ENCODE results near the gene RCN1.
"Not testable (repeated sequence)": the region's sequence is repeated elsewhere in the genome, so short reads cannot be mapped to it uniquely, and the experiment has no call there.

DNA sequence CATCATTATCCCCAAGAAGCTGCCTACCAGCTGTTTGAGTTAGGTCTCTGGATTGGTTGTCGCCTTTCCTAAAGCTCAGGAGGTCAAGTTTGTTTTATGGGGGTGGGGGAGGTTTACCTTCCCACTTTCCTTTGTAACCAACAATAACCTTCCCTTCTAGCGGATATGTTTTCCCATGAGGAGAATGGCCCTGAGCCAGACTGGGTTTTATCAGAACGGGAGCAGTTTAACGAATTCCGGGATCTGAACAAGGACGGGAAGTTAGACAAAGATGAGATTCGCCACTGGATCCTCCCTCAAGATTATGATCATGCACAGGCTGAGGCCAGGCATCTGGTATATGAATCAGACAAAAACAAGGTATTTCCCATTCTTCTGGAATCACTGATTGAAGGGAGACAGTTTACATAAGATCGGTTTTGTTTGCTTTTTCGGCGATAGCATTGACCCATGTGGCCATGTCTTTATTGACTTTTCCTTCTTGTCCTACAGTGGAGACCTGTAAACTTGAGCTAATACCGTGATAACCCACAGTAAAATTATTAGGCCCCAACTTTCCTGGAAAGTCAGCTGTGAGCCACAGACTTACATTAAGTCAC, 12.3 kb downstream of the RCN1 start:
- not testable (repeated sequence) for TF ChIP-seq GLI4 (tag by site-specific recombination; IDR thresholded peaks at IDR 0.05); YY1 (tag by site-specific recombination; IDR thresholded peaks at IDR 0.05); ZNF660 (tag by site-specific recombination; IDR thresholded peaks at IDR 0.05); ZNF777 (tag by site-specific recombination; IDR thresholded peaks at IDR 0.05; ENCODE audit: borderline replicate concordance); ZNF214 (tag by site-specific recombination; IDR thresholded peaks at IDR 0.05; ENCODE audit: borderline replicate concordance); SP2 (tag by site-specific recombination; IDR thresholded peaks at IDR 0.05)
- TF ChIP-seq, protein P1, sequence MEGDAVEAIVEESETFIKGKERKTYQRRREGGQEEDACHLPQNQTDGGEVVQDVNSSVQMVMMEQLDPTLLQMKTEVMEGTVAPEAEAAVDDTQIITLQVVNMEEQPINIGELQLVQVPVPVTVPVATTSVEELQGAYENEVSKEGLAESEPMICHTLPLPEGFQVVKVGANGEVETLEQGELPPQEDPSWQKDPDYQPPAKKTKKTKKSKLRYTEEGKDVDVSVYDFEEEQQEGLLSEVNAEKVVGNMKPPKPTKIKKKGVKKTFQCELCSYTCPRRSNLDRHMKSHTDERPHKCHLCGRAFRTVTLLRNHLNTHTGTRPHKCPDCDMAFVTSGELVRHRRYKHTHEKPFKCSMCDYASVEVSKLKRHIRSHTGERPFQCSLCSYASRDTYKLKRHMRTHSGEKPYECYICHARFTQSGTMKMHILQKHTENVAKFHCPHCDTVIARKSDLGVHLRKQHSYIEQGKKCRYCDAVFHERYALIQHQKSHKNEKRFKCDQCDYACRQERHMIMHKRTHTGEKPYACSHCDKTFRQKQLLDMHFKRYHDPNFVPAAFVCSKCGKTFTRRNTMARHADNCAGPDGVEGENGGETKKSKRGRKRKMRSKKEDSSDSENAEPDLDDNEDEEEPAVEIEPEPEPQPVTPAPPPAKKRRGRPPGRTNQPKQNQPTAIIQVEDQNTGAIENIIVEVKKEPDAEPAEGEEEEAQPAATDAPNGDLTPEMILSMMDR (tag by site-specific recombination; IDR thresholded peaks at IDR 0.05): not testable (repeated sequence)
